HG03097 (cell line): ENCODE results near the gene TYRO3.
"Not testable (repeated sequence)": the region's sequence is repeated elsewhere in the genome, so short reads cannot be mapped to it uniquely, and the experiment has no call there.

Experiments used
- ATAC-seq: cut with Tn5 transposase; IDR thresholded peaks from one replicate; pipeline ENCODE4 v1.9.1; 2021; ENCODE audit not compliant: unreplicated experiment, low FRiP score

The TYRO3 gene

DNA sequence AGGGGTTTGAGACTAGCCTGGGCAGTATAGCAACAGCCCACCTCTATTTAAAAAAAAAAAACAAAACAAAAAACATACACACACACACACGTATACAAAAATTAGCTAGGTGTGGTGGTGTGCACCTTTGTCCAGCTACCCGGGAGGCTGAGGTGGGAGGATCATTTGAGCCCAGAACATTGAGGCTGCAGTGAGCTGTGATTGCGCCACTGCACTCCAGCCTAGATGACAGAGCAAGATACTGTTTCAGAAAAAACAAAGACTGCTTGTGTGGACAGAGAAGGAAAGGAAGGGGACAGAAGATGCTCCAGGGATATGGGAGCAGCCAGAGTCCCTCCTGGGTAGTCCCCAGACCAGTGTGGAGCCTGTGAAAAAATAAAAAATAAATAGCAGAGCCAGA is 12.9 kb downstream of the TYRO3 start:
- ATAC-seq = no peak

- ATAC-seq = no peak
Observed at GRCh38 chr15:41572866-41573265, 13.9 kb downstream of the TYRO3 start.

DNA sequence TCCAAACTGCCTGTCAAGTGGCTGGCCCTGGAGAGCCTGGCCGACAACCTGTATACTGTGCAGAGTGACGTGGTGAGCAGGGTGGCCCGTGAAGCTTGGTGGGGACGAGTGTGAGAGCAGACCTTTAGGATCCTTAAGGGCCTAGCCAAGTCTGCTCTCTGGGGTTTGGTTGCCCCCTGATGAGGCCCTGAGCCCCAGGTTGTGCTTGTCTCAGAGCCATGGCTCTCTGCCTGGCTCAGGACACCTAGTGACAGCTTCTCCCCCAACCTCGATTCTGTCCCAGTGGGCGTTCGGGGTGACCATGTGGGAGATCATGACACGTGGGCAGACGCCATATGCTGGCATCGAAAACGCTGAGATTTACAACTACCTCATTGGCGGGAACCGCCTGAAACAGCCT is 14.4 kb downstream of the TYRO3 start:
- ATAC-seq = no peak

DNA sequence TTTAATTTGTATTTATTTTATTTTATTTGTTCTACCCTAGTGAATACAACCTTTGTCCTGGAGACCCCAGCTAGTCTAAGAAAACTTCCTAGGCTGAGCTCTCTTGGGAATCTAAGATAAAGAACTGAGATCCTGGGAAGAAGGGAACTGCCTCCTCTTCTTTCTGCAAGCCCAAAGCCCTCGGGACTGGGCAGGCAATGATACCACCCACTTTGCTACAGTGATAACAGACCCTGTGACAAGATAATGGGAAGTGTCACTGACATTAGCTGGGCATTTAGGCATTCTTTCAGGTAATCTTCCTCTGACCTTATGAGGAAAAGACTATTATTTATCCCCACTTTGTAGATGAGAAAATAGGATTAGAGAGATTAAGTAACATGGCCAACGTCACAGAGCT is 15.1 kb downstream of the TYRO3 start:
- no peak for ATAC-seq

DNA sequence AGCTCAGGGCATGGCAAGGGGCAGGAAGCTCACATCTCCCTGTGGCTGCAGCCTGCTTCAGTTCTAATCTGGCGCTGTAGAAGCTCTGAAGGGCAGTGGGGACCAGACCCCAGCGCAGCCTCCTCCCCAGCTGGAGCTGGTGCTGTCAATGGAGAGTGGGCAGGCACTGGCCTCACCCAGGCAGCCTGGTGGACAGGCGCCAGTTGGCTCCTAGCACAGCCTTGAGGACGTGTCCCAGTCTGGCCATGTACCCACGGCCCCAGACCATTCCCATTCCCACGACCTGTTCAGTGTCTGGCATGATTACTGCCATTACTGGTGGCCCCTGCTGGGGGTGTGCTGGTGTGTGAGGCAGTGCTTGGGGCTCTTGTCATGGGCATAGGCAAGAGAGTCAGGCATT is 16.3 kb downstream of the TYRO3 start:
- no peak for ATAC-seq

GRCh38 chr15:41577863-41578735 is 19.1 kb downstream of the TYRO3 start:
- ATAC-seq = no peak

- no peak for ATAC-seq
Observed at GRCh38 chr15:41578736-41579383, 19.8 kb downstream of the TYRO3 start.

GRCh38 chr15:41581110-41581509 is 22.1 kb downstream of the TYRO3 start:
- ATAC-seq = no peak

DNA sequence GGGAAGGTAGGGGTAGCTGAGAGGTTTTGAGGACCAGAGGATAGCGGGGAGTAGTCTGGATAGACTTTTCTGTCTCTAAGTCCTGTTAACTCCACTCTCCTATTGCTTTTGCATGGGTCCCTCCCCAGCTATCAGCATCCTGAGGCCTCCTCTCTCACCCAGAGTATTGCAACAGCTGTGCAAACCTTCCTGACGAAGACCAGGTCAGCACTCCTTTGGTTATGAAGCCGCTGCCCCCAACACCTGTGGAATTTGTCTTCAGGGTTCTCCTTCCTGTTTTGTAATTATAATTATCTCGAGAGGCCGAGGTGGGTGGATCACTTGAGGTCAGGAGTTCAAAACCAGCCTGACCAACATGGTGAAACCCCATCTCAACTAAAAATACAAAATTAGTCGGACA is 24.8 kb downstream of the TYRO3 start:
- no peak for ATAC-seq

- no peak for ATAC-seq
Observed at GRCh38 chr15:41584636-41585126, 25.7 kb downstream of the TYRO3 start.

DNA sequence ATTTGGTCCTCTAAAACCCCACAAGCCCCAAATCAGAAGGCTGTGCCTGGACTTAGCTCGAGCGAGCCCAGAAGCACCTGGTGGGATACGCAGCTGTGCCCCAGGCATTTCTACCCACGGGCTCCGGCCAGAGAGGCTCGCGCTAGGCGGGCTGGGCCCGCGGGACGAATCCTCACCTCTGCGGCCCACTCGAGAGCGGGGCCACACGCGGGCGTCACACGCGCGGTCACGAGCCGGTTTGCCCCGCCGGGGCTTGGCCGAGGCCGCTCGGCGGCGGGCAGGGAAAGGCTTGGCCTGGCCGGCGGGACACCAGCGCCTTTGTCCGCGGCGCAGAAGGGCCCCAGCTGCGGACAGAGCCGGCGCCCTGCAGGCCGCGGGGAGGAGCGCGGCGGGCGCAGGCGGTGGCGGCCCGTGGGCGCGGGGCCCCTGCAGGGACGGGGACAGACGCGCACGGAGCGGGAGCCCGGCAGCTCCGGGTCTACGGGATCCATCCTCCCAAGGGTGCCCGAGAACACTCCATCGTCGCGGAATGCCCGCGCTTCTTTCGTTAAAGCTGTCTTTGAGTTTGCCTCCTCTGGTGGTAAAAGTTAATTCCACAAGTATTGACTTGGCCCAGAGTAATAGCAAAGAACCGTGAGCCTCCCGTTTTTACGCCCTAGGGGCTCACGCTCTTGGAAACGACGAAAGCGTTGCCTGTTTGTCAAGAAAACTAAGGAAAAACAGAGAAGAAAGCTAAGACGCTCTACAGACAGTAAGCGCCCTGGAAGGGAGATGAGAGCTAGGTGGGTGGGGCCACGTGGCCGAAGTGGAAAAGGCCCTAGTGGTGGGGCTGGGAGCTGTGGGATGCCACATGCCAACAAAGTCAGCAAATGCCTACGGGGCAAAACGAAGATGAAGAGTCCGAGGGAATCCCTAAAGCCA is 26.4 kb downstream of the TYRO3 start:
- no peak for ATAC-seq

DNA sequence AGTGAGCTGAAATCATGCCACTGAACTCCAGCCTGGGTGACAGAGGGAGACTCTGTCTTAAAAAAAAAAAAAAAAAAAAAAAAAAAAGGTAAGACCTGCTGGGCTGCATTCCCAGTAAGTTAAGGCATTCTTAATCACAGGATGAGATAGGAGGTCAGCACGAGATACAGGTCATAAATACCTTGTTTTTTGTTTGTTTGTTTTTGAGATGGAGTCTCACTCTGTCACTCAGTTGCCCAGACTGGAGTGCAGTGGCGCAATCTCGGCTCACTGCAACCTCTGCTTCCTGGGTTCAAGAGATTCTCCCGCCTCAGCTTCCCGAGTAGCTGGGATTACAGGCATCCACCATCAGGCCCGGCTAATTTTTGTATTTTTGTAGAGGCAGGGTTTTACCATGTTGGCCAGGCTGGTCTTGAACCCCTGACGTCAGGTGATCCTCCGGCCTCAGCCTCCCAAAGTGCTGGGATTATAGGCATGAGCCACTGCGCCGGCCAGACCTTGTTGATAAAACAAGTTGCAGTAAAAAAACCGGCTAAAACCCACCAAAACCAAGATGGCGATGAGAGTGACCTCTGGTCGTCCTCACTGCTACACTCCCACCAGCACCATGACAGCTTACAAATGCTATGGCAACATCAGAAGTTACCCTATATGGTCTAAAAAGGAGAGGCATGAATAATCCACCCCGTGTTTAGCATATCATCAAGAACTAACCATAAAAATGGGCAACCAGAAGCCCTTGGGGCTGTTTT is 27.7 kb downstream of the TYRO3 start:
- not testable (repeated sequence) for ATAC-seq

DNA sequence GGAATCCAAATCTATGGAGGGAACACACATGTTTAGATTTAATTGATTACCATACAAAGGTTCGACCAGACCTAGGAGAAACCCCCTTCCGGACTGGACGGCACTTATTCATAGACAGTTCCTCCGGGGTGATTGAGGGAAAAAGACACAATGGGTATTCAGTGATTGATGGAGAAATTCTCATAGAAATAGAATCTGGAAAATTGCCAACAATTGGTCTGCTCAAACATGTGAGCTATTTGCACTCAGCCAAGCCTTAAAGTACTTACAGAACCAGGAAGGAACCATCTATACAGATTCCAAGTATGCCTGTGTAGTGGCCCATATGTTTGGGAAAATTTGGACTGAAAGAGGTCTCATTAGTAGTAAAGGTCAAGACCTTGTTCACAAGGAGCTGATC is 30.0 kb downstream of the TYRO3 start:
- ATAC-seq = not testable (repeated sequence)

GRCh38 chr15:41589571-41589970 is 30.6 kb downstream of the TYRO3 start:
- not testable (repeated sequence) for ATAC-seq

DNA sequence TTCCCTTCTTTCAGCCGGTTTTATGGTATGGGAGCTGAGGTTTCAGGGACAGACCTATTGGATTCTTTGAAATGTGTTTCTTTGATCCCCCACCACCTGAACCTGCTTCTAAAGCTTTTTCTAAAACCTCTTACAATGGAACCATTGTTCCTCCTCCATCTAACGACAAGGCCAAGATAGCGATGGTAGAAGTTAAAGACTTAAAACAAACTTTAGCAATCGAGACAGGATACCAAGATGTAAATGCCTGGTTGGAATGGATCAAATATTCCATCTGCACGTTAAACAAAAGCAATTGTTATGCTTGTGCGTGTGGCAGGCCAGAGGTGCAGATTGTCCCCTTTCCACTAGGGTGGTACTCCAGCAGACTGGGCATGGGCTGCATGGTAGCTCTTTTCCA is 32.2 kb downstream of the TYRO3 start:
- not testable (repeated sequence) for ATAC-seq

DNA sequence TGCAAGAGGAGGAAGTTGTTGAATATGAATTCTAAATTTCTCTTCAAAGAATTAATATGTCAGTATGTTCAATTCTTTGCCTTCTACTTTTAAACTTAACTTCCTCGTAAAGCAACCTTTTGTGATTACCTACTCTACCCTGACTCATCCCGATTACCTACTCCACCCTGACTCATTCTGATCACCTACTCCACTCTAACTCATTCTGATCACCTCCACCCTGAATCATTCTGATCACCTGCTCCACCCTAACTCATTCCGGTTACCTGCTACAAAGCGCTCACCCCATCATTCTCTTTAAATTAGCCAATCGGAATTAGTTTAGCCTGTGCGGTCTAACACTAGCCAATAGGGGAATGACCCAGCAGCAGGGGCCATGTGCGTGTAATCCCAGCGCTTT is 33.7 kb downstream of the TYRO3 start:
- not testable (repeated sequence) for ATAC-seq

GRCh38 chr15:41594801-41595746 is 36.1 kb downstream of the TYRO3 start:
- ATAC-seq = no peak

GRCh38 chr15:41596972-41597371 is 38.0 kb downstream of the TYRO3 start:
- no peak for ATAC-seq

DNA sequence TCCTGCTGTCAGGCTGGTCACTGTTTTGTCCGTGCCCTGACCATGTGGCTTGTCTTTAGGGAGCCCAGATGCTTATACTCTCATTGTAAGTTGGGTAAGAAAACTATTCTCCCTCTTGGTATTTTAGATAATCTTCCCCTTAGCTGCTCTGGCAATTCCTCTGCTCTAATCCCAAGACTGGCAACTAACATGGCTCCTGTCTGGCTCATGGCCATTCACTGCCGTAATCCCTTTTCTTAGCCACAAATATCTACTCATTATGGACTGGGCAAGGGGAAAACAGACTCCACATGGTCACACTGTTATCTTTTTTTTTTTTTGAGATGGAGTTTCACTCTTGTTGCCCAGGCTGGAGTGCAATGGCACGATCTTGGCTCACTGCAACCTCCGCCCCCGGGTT is 38.8 kb downstream of the TYRO3 start:
- ATAC-seq = no peak
